Coronary artery (tissue), 2 donors: Measurements from ENCODE around the gene EIF4A3.

ENCODE experiments used
- DNase-seq: peaks from one replicate; pipeline ENCODE4 v3.0.0-alpha.2; 2017; ENCODE audit warnings: low spot score
- H3K27ac ChIP-seq, 2 donors: fragments of 200-600 bp; sonication (generic); one replicate each; pipeline ENCODE4 v1.5.1; 2016 to 2019
- H3K4me3 ChIP-seq: fragments of 200-600 bp; sonication (generic); 2 replicates; pipeline ENCODE4 v1.5.1; 2016; ENCODE audit warnings: mild to moderate bottlenecking, moderate library complexity
- TF ChIP-seq, protein P1 (sequence below): fragments of 200-600 bp; sonication (generic); IDR thresholded peaks from one replicate; pipeline ENCODE4 v1.5.1; 2019; ENCODE audit warnings: antibody characterized with exemption

The EIF4A3 gene

DNA sequence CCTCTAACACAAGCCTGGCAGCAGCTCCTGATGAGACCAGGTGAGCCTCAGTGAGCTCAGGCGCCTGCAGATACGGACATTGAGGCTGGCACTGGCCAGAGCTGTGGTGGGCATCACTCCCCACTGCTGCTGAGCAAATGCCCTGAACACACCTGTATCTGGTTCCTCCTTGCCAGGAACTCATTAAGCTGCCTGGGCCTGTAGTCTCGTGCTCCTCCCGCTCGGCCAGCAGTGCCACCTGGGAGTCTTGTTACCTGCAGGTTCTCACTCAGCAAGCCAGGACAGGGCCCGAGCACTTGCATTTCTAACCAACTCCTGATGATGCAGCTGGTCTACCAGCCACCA, 13.3 kb downstream of the EIF4A3 start:
- Histone ChIP-seq H3K4me3 (no peak overlapping the region), H3K27ac (no peak overlapping the region)
- DNase-seq: no peak
- TF ChIP-seq, protein P1, sequence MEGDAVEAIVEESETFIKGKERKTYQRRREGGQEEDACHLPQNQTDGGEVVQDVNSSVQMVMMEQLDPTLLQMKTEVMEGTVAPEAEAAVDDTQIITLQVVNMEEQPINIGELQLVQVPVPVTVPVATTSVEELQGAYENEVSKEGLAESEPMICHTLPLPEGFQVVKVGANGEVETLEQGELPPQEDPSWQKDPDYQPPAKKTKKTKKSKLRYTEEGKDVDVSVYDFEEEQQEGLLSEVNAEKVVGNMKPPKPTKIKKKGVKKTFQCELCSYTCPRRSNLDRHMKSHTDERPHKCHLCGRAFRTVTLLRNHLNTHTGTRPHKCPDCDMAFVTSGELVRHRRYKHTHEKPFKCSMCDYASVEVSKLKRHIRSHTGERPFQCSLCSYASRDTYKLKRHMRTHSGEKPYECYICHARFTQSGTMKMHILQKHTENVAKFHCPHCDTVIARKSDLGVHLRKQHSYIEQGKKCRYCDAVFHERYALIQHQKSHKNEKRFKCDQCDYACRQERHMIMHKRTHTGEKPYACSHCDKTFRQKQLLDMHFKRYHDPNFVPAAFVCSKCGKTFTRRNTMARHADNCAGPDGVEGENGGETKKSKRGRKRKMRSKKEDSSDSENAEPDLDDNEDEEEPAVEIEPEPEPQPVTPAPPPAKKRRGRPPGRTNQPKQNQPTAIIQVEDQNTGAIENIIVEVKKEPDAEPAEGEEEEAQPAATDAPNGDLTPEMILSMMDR: no peak

DNA sequence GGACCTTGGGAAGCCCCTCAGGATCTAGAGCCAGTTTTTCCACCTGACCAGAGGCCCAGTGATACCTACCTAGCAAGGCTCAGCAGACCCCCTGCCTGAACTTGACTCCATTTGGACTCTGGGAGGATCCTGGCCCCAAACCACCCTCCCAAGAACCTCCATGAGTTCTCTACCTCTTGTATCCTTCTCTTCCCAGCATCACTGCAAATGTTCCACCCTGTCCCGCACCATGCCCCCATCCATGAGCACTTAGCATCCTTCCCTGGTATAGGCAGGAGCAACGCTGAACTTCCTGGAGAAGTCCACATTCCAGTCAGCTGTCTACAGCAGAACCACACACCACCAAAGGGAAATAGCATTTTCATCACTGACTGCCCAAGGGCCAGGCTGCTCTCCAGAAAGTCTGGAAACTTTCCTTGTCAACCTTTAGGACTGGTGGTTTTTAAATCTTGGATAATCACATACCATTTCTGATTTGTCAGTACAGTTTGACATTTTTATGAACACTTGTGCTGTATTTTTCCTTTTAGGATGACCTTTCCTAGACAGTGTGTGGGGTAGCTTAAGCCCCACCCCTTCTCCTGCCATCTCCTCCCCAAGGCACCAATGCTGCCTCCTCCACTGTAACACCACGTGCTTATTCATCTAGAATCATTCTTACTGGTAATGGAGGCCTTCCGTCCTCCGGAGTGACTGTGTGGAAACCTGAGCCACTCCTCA, 13.9 kb downstream of the EIF4A3 start:
- TF ChIP-seq, protein P1: no peak
- DNase-seq: no peak
- Histone ChIP-seq H3K27ac (no peak overlapping the region), H3K4me3 (no peak overlapping the region)

DNA sequence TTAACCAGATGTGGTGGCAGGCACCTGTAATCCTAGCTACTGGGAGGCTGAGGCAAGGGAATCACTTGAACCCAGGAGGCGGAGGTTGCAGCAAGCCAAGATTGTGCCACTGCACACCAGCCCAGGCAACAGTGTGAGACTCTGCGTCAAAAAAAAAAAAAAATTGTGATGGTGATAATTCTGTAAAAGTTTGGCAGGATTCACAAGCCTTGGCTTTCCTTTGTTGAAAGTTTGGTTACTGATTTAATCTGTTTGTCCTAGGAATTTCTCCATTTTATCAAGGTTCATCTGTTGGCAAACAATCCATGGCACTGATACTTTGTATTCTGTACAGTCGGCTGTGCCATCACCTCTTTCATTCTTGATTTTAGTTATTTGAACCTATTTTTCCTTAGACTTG, 15.9 kb downstream of the EIF4A3 start:
- Histone ChIP-seq H3K4me3 (no peak overlapping the region), H3K27ac (no peak overlapping the region)
- DNase-seq: no peak
- TF ChIP-seq, protein P1: no peak

DNA sequence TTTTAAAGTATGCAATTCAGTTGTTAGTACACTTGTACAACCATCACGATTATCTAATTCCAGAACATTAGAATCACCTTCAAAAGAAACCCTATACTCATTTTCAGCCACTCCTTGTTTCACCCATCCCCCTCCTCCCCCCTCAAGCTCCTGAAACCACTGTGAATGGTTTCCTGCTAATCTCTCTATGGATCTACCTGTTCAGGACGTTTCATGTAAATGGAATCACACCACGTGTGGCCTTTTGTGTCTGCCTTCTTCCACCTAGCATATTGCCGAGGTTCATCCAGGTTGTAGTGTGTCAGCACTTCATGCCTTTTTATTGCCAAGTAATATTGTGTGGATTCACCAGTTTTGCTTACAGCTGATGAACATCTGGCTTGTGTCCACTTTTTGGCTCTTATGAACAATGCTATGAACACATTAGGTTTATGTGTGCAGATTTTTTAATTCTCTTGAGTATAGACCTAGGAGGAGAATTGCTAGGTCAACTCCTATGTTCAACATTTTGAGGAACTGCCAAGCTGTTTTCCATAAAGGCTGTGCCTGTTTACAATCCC, 17.8 kb downstream of the EIF4A3 start:
- TF ChIP-seq, protein P1: no peak
- no peak for DNase-seq
- Histone ChIP-seq H3K4me3 (no peak overlapping the region), H3K27ac (no peak overlapping the region)

DNA sequence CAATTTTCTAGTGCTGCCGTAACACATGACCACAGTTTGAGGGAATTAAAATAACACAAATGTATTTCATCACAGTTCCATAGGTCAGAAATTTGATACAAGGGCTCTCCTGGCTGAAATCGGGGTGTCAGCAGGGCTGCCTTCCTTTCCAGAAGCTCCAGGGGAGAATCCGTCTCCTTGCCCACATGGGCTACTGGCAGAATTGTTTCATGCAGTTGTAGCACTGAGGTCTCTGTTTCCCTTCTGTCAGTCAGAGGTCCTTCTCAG, 20.5 kb downstream of the EIF4A3 start:
- H3K27ac ChIP-seq: no peak overlapping the region
- DNase-seq: no peak
- TF ChIP-seq, protein P1: no peak
- no peak overlapping the region for H3K4me3 ChIP-seq

DNA sequence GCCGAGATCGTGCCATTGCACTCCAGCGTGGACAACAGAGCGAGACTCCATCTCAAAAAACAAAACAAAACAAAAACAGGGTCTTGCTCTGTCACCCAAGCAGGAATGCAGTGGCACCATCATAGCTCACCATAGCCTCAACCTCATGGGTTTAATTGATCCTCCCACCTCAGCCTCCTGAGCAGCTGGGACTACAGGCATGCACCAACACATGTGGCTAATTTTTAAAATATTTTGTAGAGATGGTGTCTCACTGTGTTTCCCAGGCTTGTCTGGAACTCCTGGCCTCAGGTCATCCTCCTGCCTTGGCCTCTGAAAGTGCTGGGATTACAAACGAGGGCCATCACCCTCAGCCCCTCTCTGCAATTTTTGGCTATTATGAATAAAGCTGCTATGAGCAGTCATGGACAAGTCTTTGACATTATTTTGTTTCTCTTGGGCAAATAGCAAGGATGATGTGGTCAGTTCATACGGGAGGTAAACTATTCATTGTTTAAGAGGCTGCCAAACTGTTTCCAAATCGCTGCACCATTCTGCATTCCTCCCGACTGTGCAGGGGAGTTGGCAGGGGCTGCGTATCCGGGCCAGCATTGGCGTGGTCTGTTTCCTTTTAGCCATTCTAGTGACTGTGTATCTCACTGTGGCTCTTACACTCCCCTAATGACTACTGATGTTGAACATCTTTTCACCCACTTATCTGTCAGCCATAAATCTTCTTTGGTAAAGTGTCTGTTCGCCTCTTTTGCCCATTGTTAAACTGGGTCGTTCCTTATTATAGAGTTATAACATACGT, 21.1 kb downstream of the EIF4A3 start:
- H3K27ac ChIP-seq: no peak overlapping the region
- no peak for DNase-seq
- no peak overlapping the region for H3K4me3 ChIP-seq
- TF ChIP-seq, protein P1: no peak
